Activated CD4-positive, alpha-beta T cell treated with anti-CD3 and anti-CD28 coated beads for 36 hours (primary cell): ENCODE measurements around the gene DEGS2. TPM values are rescaled to one million over a fixed set of nuclear protein-coding genes. Genes with fewer than 3 reads are reported as not detected.

ENCODE experiments used
- ATAC-seq: fragments of 200-7000 bp; cut with Tn5 transposase; one replicate; pipeline ENCODE4 v1.10.0; 2021; ENCODE audit warnings: mild to moderate bottlenecking, moderate library complexity
- CTCF ChIA-PET: fragments of 350-600 bp; sonication (Branson Sonifier 250); formaldehyde crosslinking; loops from one replicate; lab custom pipeline; 2021; ENCODE audit warnings: antibody characterized with exemption; lab: Charles Lee
- POLR2A ChIA-PET: fragments of 350-600 bp; sonication (Branson Sonifier 250); formaldehyde crosslinking; loops from one replicate; lab custom pipeline; 2021; ENCODE audit warnings: antibody characterized with exemption, inconsistent platforms; lab: Charles Lee
- DNase-seq: peaks from one replicate; pipeline ENCODE4 v3.0.0-alpha.2; 2020
- H3K27ac Mint-ChIP-seq: one replicate; pipeline ENCODE4 v1.8.0; 2021; ENCODE audit warnings: mixed read lengths
- H3K27me3 Mint-ChIP-seq: one replicate; pipeline ENCODE4 v1.8.0; 2021; ENCODE audit warnings: mixed read lengths
- H3K36me3 Mint-ChIP-seq: one replicate; pipeline ENCODE4 v1.8.0; 2021; ENCODE audit warnings: low read depth, mixed read lengths
- H3K4me1 Mint-ChIP-seq: one replicate; pipeline ENCODE4 v1.8.0; 2021; ENCODE audit warnings: mixed read lengths
- H3K4me3 Mint-ChIP-seq: one replicate; pipeline ENCODE4 v1.8.0; 2021; ENCODE audit warnings: mild to moderate bottlenecking, moderate library complexity, mixed read lengths
- H3K9me3 Mint-ChIP-seq: one replicate; pipeline ENCODE4 v1.8.0; 2021; ENCODE audit warnings: low read depth, mixed read lengths
- intact Hi-C, 2 experiments: fragments of 100-400 bp; cut with DNase I in 1 of 2; cut with micrococcal nuclease in 1 of 2; formaldehyde crosslinking; loops; one replicate each; pipeline versions ENCODE4 v1.14.2 to v1.15.1; 2022 to 2024; cut with DNase I, micrococcal nuclease
- total RNA-seq, 2 experiments: library from RNA; stranded (reverse); gene quantifications; one replicate each; pipeline ENCODE4 v1.2.3, GENCODE V29; 2021

Gene DEGS2
- total RNA-seq, 2 experiments from 2014 or later: 2.6 to 2.8 TPM

GRCh38 chr14:100129161-100129589 lies 30.3 kb downstream of the DEGS2 start:
- DNase-seq: no peak
- H3K4me1 Mint-ChIP-seq: no peaks in the 10 kb centered on the region
- H3K27me3 Mint-ChIP-seq: no peaks in the 10 kb centered on the region
- peaks cover 51% of the 10 kb centered on the region for H3K36me3 Mint-ChIP-seq
- no peak overlapping the region for H3K4me3 Mint-ChIP-seq
- intact Hi-C loops: no loop called here
- ChIA-PET CTCF (interaction anchor here (1.3 kb wide), 1 partner anchor 146 kb away, joined by 3 read pairs; no protein-coding TSS in a partner anchor), POLR2A (no interaction called here)
- ATAC-seq: no peak
- H3K27ac Mint-ChIP-seq: peak overlapping the region; percentile 42
- no peaks in the 10 kb centered on the region for H3K9me3 Mint-ChIP-seq

GRCh38 chr14:100128688-100129087 lies 30.8 kb downstream of the DEGS2 start:
- Mint-ChIP-seq H3K27me3 (no peaks in the 10 kb centered on the region), H3K9me3 (no peaks in the 10 kb centered on the region), H3K36me3 (peaks cover 49% of the 10 kb centered on the region), H3K4me3 (no peak overlapping the region), H3K4me1 (no peaks in the 10 kb centered on the region), H3K27ac (no peak overlapping the region)
- ATAC-seq (no peak), DNase-seq (no peak)
- CTCF ChIA-PET: no interaction called here
- intact Hi-C loops: no loop called here
- POLR2A ChIA-PET: no interaction called here

GRCh38 chr14:100127853-100128455 lies 31.5 kb downstream of the DEGS2 start:
- ATAC-seq (no peak), DNase-seq (no peak)
- intact Hi-C loops: no loop called here
- CTCF ChIA-PET: interaction anchor here (0.8 kb wide), 1 partner anchor 12 kb away, joined by 3 read pairs; no protein-coding TSS in a partner anchor
- POLR2A ChIA-PET: no interaction called here
- H3K4me1 Mint-ChIP-seq: no peaks in the 10 kb centered on the region
- H3K27me3 Mint-ChIP-seq: no peaks in the 10 kb centered on the region
- no peak overlapping the region for H3K4me3 Mint-ChIP-seq
- peaks cover 47% of the 10 kb centered on the region for H3K36me3 Mint-ChIP-seq
- H3K9me3 Mint-ChIP-seq: no peaks in the 10 kb centered on the region
- no peak overlapping the region for H3K27ac Mint-ChIP-seq

- ChIA-PET CTCF (interaction anchor here (0.7 kb wide), 1 partner anchor 52 kb away, joined by 3 read pairs; no protein-coding TSS in a partner anchor), POLR2A (no interaction called here)
- no peak overlapping the region for H3K27ac Mint-ChIP-seq
- intact Hi-C loops: no loop called here
- ATAC-seq (no peak), DNase-seq (no peak)
- H3K36me3 Mint-ChIP-seq: peaks cover 36% of the 10 kb centered on the region
- H3K27me3 Mint-ChIP-seq: no peaks in the 10 kb centered on the region
- no peak overlapping the region for H3K4me3 Mint-ChIP-seq
- H3K9me3 Mint-ChIP-seq: no peaks in the 10 kb centered on the region
- no peaks in the 10 kb centered on the region for H3K4me1 Mint-ChIP-seq
These were observed 33.0 kb downstream of the DEGS2 start for GRCh38 chr14:100126401-100126800.

GRCh38 chr14:100124551-100125088 lies 34.8 kb downstream of the DEGS2 start:
- Mint-ChIP-seq H3K27me3 (no peaks in the 10 kb centered on the region), H3K27ac (peak overlapping the region; percentile 20), H3K9me3 (no peaks in the 10 kb centered on the region), H3K4me3 (no peak overlapping the region), H3K4me1 (no peaks in the 10 kb centered on the region), H3K36me3 (peaks cover 28% of the 10 kb centered on the region)
- DNase-seq (no peak), ATAC-seq (no peak)
- CTCF ChIA-PET: interaction anchor here (0.5 kb wide), 1 partner anchor 12 kb away, joined by 3 read pairs; no protein-coding TSS in a partner anchor
- intact Hi-C loops: no loop called here
- POLR2A ChIA-PET: no interaction called here

GRCh38 chr14:100123618-100124017 lies 35.8 kb downstream of the DEGS2 start:
- no peak overlapping the region for H3K27ac Mint-ChIP-seq
- no peaks in the 10 kb centered on the region for H3K27me3 Mint-ChIP-seq
- H3K4me1 Mint-ChIP-seq: peaks cover 6% of the 10 kb centered on the region
- ChIA-PET CTCF (no interaction called here), POLR2A (no interaction called here)
- ATAC-seq (no peak), DNase-seq (no peak)
- intact Hi-C loops: no loop called here
- peaks cover 26% of the 10 kb centered on the region for H3K36me3 Mint-ChIP-seq
- H3K9me3 Mint-ChIP-seq: no peaks in the 10 kb centered on the region
- H3K4me3 Mint-ChIP-seq: no peak overlapping the region

- Mint-ChIP-seq H3K27ac (peak overlapping the region; percentile 37), H3K4me1 (peaks cover 15% of the 10 kb centered on the region), H3K36me3 (peaks cover 29% of the 10 kb centered on the region), H3K27me3 (no peaks in the 10 kb centered on the region), H3K9me3 (no peaks in the 10 kb centered on the region), H3K4me3 (no peak overlapping the region)
- intact Hi-C loops: no loop called here
- ChIA-PET POLR2A (interaction anchor here (0.5 kb wide), 1 partner anchor 23 kb away, joined by 4 read pairs; no protein-coding TSS in a partner anchor), CTCF (interaction anchor here (0.5 to 0.7 kb wide), 3 partner anchors 70 to 605 kb away, joined by 3 read pairs; no protein-coding TSS in a partner anchor)
- no peak for DNase-seq
- ATAC-seq: no peak
These were observed 36.8 kb downstream of the DEGS2 start for GRCh38 chr14:100122481-100123223.

- Mint-ChIP-seq H3K4me3 (no peak overlapping the region), H3K27ac (peak overlapping the region; percentile 33), H3K4me1 (peaks cover 20% of the 10 kb centered on the region), H3K9me3 (no peaks in the 10 kb centered on the region), H3K36me3 (peaks cover 31% of the 10 kb centered on the region), H3K27me3 (no peaks in the 10 kb centered on the region)
- DNase-seq (no peak), ATAC-seq (no peak)
- POLR2A ChIA-PET: interaction anchor here (0.5 kb wide), 1 partner anchor 22 kb away, joined by 4 read pairs; no protein-coding TSS in a partner anchor
- CTCF ChIA-PET: interaction anchor here (0.5 to 1.9 kb wide), 4 partner anchors 14 to 604 kb away, joined by 3 to 8 read pairs (median 5); no protein-coding TSS in a partner anchor
- intact Hi-C loops: no loop called here
These were observed 37.6 kb downstream of the DEGS2 start for GRCh38 chr14:100121643-100122480.

- DNase-seq: no peak
- ChIA-PET POLR2A (no interaction called here), CTCF (interaction anchor here (0.5 to 1.9 kb wide), 7 partner anchors 12 to 165 kb away, joined by 3 to 8 read pairs (median 3); no protein-coding TSS in a partner anchor)
- intact Hi-C loops: no loop called here
- ATAC-seq: no peak
- H3K4me3 Mint-ChIP-seq: no peak overlapping the region
- H3K36me3 Mint-ChIP-seq: peaks cover 34% of the 10 kb centered on the region
- peak overlapping the region; percentile 58 for H3K27ac Mint-ChIP-seq
- H3K9me3 Mint-ChIP-seq: no peaks in the 10 kb centered on the region
- H3K4me1 Mint-ChIP-seq: peaks cover 23% of the 10 kb centered on the region
- no peaks in the 10 kb centered on the region for H3K27me3 Mint-ChIP-seq
These were observed 38.7 kb downstream of the DEGS2 start for GRCh38 chr14:100120522-100121269.

GRCh38 chr14:100119251-100119650 lies 40.2 kb downstream of the DEGS2 start:
- no peak for DNase-seq
- ATAC-seq: no peak
- POLR2A ChIA-PET: no interaction called here
- Mint-ChIP-seq H3K4me3 (no peak overlapping the region), H3K36me3 (peaks cover 26% of the 10 kb centered on the region), H3K27ac (peak overlapping the region; percentile 83), H3K4me1 (peaks cover 23% of the 10 kb centered on the region), H3K27me3 (no peaks in the 10 kb centered on the region), H3K9me3 (no peaks in the 10 kb centered on the region)
- intact Hi-C loops: no loop called here
- CTCF ChIA-PET: interaction anchor here (1.0 to 3.7 kb wide), 7 partner anchors 11 to 136 kb away, joined by 3 to 22 read pairs (median 4); no protein-coding TSS in a partner anchor
